ENCODE results near the gene SPINK8. TPM values are rescaled to one million over a fixed set of nuclear protein-coding genes. Genes with fewer than 3 reads are reported as not detected.

SPINK8 gene
- total RNA-seq, 4 donors from 2014 or later = not detected

GRCh38 chr3:48353987-48354386 lies 20.5 kb upstream of the SPINK8 start:
- Histone ChIP-seq H3K36me3 (no peaks in the 10 kb centered on the region), H3K27ac (replicated peaks in 1 of 4) (no peak overlapping the region), H3K4me1 (no peaks in the 10 kb centered on the region), H3K9me3 (no peaks in the 10 kb centered on the region), H3K4me3 (no peak overlapping the region), H3K27me3 (peaks cover 0 to 11% (median 0%) of the 10 kb centered on the region in 4 donors)
- 93% methylated on average over 4 of the region's 4 CpGs for WGBS
- TF ChIP-seq POLR2A (IDR thresholded peaks at IDR 0.05; ENCODE audit: low read depth) = no peak
- TF ChIP-seq EP300 (IDR thresholded peaks at IDR 0.05) = no peak
- TF ChIP-seq CTCF (IDR thresholded peaks at IDR 0.05) = no peak
- no peak for TF ChIP-seq POLR2AphosphoS5 (IDR thresholded peaks at IDR 0.05)
- DNase-seq (ENCODE audit: extremely low spot score) = no peak
- intact Hi-C loops (cut with DNase I) = no loop called here

GRCh38 chr3:48352546-48352945 lies 19.1 kb upstream of the SPINK8 start:
- H3K4me3 ChIP-seq = no peak overlapping the region

GRCh38 chr3:48347500-48347899 lies 14.0 kb upstream of the SPINK8 start:
- no peaks in the 10 kb centered on the region for H3K36me3 ChIP-seq
- H3K4me1 ChIP-seq = no peaks in the 10 kb centered on the region
- no peak overlapping the region for H3K4me3 ChIP-seq
- TF ChIP-seq EP300 (IDR thresholded peaks at IDR 0.05) (no peak), CTCF (IDR thresholded peaks at IDR 0.05) (no peak), POLR2A (IDR thresholded peaks at IDR 0.05; ENCODE audit: low read depth) (no peak), POLR2AphosphoS5 (IDR thresholded peaks at IDR 0.05) (no peak)
- no peaks in the 10 kb centered on the region for H3K27me3 ChIP-seq
- intact Hi-C loops (cut with DNase I) = no loop called here
- no peak overlapping the region for H3K27ac ChIP-seq (replicated peaks in 1 of 4)
- WGBS = 73% methylated on average over 3 of the region's 3 CpGs
- no peak for DNase-seq (ENCODE audit: extremely low spot score)
- no peaks in the 10 kb centered on the region for H3K9me3 ChIP-seq

More at GRCh38 chr3:48352546-48352945, 19.1 kb upstream of the SPINK8 start:
- peaks cover 0 to 3% (median 0%) of the 10 kb centered on the region in 4 donors for H3K27me3 ChIP-seq
- WGBS = 82% methylated on average over 6 of the region's 6 CpGs
- no peaks in the 10 kb centered on the region for H3K4me1 ChIP-seq
- TF ChIP-seq CTCF (IDR thresholded peaks at IDR 0.05) (no peak), POLR2A (IDR thresholded peaks at IDR 0.05; ENCODE audit: low read depth) (no peak), POLR2AphosphoS5 (IDR thresholded peaks at IDR 0.05) (no peak), EP300 (IDR thresholded peaks at IDR 0.05) (no peak)
- intact Hi-C loops (cut with DNase I) = no loop called here
- DNase-seq (ENCODE audit: extremely low spot score) = no peak
- no peak overlapping the region for H3K27ac ChIP-seq (replicated peaks in 1 of 4)
- no peaks in the 10 kb centered on the region for H3K36me3 ChIP-seq
- no peaks in the 10 kb centered on the region for H3K9me3 ChIP-seq

- no peaks in the 10 kb centered on the region for H3K9me3 ChIP-seq
- TF ChIP-seq CTCF (IDR thresholded peaks at IDR 0.05) = no peak
- no peak for TF ChIP-seq POLR2A (IDR thresholded peaks at IDR 0.05; ENCODE audit: low read depth)
- TF ChIP-seq EP300 (IDR thresholded peaks at IDR 0.05) = no peak
- TF ChIP-seq POLR2AphosphoS5 (IDR thresholded peaks at IDR 0.05) = no peak
- no peak overlapping the region for H3K4me3 ChIP-seq
- no peaks in the 10 kb centered on the region for H3K36me3 ChIP-seq
- H3K4me1 ChIP-seq = no peaks in the 10 kb centered on the region
- DNase-seq (ENCODE audit: extremely low spot score) = no peak
- H3K27me3 ChIP-seq = no peaks in the 10 kb centered on the region
- intact Hi-C loops (cut with DNase I) = no loop called here
- H3K27ac ChIP-seq (replicated peaks in 1 of 4) = no peak overlapping the region
- 77% methylated on average over 2 of the region's 2 CpGs for WGBS
Measured at GRCh38 chr3:48345946-48346572, 12.6 kb upstream of the SPINK8 start.

Data from esophagus muscularis mucosa (tissue), 4 donors.